NOMO-1 treated with dmso at 0.1 percent for 144 hours (cell line): ENCODE results near the gene TRPV5.

Source experiments
- DNase-seq: peaks from one replicate; lab custom pipeline; 2025; ENCODE audit not compliant: unreplicated experiment; lab: John Stamatoyannopoulos, UW

TRPV5 gene

GRCh38 chr7:142940966-142941535, 7.5 kb upstream of the TRPV5 start:
- DNase-seq = no peak

DNA sequence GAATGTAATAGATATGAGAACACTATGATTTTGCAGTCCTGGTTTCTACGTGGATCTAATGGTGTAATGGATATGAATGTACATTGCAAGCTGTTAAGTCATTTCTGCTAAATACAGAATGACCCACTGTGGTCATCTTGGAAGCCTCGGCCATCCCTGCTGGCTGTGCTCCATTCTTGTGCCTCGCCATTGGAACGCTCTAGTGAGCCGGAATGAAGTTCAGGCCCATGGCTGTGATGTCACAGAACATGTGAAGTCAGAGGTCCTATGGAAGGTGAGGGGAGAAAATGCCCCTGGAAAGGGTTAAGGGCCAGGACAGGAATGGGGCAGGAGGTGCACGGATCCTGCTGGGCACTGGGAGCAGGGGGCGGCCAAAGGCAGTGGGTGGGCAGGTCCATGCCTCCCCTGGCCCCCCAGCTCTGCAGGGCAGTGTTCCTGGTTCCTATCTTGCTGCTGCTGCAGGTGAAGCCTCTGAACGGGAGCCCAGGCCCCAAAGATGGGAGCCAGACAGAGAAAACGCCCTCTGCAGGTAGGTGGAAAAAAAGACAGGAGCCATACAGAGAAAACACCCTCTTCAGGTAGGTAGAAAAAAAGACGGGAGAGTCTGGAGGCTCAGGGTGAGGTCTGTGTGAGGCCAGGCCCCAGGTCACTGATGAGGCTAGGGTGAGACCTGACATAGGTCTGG, 5.8 kb upstream of the TRPV5 start, which contains the start of gene LLCFC1:
TSS of gene LLCFC1 (plus strand) at position 259 of the 685 bp plus-strand sequence. CDS start at position 397, 138 bp downstream.
- DNase-seq = no peak

DNA sequence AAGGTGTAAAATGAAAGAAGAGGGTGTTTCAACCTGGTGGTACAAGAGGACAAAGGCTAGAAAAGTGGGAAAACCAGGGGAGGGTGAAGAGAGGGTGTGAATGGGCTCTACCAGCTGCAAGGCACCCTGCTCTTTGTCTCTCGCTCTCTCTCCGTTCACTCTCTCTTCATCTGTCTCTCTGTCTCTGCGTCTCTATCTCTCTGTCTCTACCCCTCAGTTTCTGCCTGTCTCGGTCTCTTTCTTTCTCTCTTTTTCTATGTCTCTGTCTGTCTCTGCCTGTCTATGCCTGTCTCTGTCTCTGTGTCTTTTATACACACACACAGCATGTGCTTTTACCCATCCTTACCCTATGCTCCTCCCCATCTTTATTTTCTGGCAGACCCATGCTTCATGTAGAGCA, 5.1 kb upstream of the TRPV5 start:
- DNase-seq = no peak

DNA sequence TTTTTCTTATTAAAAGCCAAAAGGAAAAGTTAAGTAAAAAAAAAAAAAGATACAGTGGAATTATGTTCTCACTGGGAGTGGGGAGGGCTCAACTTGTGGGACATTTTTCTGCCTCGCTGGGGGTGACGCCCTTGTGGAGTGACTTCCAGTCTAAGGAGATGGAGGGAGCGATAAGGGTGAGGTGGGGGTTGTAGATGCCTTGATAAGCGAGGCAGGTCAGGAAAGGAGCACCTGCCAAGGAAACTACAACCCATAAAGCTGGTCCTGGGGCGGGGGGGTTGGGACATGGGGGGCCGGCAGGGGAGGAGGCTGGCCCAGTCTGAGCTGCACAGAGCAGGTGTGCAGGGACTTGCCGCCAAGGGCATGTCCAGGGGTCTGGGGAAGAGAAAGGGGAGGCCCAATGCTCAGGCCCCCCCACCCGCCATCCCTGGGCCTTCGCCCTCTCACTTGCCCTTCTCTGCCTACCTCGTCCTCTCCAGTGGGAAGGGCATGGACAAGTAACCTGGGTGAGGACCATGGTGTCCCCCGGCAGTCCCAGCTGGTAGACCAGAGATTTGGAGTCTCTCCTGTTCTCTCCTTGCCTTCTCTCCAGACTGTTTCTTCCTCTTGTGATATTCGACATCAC, 2.5 kb upstream of the TRPV5 start:
- DNase-seq = no peak

- DNase-seq = no peak
These were observed 510 bp upstream of the TRPV5 start for GRCh38 chr7:142934056-142934455.

GRCh38 chr7:142933092-142933475, 462 bp downstream of the TRPV5 start:
- DNase-seq = no peak

DNA sequence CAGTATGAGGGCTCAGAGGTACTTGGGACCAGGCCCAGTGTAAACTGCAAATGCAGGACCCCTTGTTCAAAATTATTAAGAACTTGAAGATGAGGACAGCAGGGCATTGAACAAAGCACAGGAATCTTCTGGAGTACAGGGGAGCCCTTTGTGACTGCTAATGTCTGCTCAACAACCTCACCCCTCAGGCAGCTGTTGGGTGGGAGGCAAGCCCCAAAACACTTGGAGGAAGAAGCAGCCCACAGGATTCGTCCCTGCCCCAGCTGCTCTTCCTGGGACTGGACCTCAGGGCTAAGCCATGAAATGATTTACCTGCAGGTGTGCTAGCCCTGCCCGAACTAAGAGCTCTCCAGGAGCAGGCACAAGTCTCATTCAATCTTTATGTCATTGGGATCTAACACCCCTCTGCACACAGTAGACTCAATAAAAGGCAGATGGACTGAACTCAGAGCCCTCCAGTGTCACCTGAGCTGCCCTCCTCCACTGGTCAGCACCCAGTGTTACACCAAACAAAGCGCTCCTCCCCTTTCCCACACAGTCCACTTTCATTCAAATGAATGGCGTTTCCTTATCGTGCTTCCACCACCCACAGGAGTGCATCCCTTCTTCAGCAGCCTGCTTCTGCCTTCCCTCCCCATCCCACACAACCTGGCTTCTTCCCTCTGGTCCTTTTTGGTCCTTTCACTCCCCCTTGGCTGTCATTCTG, 1.0 kb downstream of the TRPV5 start:
- DNase-seq = no peak

- no peak for DNase-seq
These were observed 3.3 kb downstream of the TRPV5 start for GRCh38 chr7:142930126-142930730.

GRCh38 chr7:142927949-142928348, 5.6 kb downstream of the TRPV5 start:
- no peak for DNase-seq

GRCh38 chr7:142927085-142927745, 6.3 kb downstream of the TRPV5 start:
- DNase-seq = peak; percentile 30

GRCh38 chr7:142925413-142925812, 8.1 kb downstream of the TRPV5 start:
- DNase-seq = no peak

DNA sequence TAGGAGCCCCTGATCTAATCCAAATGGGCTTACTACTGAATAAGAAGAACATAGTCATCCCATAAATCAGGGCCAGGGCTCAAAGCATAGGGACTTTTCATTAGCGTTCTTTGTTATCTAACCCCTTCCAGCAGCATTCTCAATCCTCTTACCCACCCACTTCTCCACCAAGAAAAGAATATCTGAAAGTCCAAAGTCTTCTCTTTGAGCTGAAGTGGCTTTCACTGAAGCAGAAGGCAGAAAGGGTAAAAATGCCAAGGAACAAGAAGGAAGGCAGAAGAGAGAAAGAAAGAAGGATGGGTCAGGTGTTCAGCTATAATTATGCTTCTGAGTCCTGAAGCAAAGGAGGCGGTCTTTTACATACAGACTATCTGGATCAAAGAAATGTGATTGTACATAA, 10.2 kb downstream of the TRPV5 start:
- DNase-seq = no peak

DNA sequence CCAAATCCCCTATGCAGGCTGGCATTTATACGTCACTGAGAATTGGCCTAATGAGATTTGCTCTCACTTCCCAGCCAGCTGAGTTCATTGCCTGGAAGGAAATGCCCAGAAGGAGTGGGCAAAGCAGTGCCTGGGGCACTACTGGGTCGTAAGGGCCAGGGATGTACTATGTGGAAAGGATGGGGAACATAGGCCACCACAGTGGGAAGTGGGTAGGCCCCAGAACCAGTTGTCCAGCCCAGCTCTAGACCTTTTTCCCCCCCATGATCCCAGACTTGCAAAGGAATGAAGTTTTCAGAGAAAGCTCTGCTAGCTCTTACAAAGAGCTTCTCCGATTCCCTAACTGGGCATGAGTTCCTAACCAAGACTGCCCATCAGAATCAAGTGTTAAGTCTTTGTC, 13.9 kb downstream of the TRPV5 start:
- DNase-seq = no peak

GRCh38 chr7:142918901-142919300, 14.6 kb downstream of the TRPV5 start:
- no peak for DNase-seq

GRCh38 chr7:142917447-142917846, 16.1 kb downstream of the TRPV5 start:
- DNase-seq = no peak

GRCh38 chr7:142916508-142916907, 17.0 kb downstream of the TRPV5 start:
- DNase-seq = no peak

- no peak for DNase-seq
These were observed 18.2 kb downstream of the TRPV5 start for GRCh38 chr7:142915315-142915714.

DNA sequence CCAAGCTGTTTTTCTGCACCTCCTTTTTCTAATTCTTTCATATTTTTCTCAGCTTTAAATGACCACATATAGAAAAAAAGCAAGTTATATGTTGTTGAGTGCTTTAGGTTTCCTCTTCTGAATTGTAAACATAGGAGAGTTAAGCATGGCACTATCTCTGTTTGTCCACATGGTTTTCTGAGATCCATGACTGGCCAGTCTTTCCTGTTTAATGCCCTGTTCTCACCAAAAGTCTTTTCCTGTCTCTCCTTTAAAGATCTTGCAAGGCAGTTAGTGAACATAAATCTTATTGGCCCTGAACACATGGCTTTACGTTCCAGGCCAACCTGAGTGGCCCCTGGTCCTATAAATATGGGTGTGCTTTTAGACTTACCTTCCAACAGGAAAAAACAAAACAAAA, 19.4 kb downstream of the TRPV5 start:
- DNase-seq = no peak

GRCh38 chr7:142913566-142913965, 20.0 kb downstream of the TRPV5 start:
- DNase-seq = no peak

DNA sequence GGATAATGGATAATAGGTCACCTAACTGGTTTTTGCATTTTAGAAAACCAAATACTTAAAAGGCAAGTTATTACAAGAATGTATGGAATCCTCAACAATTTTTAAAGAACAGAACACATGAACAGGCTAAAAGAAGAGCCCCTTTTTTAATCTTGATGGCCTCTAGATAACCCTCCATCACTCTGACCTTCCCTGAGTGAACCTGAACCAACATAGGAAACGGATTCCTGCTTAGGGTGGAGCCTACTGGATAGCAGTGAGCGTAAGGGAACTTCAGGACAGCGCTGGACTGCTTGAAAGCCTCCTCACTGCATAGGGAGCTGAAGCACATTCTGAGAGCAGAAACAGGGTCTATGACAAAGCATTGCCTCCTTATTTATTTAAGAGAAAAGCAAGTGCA, 20.5 kb downstream of the TRPV5 start:
- no peak for DNase-seq

GRCh38 chr7:142910481-142910880, 23.1 kb downstream of the TRPV5 start:
- DNase-seq = no peak
